Karpas-422 (cell line): ENCODE results near the gene MAPKAPK2. TPM values are rescaled to one million over a fixed set of nuclear protein-coding genes. Genes with fewer than 3 reads are reported as not detected.
"Not testable (repeated sequence)": the region's sequence is repeated elsewhere in the genome, so short reads cannot be mapped to it uniquely, and the experiment has no call there.

Experiments used
- DNase-seq: peaks from one replicate; pipeline ENCODE4 v3.0.0-alpha.2; 2015
- H2AFZ ChIP-seq: fragments of 200-600 bp; sonication (generic); 2 replicates; pipeline ENCODE4 v1.6.1; 2014; ENCODE audit warnings: antibody characterized with exemption, low read length, mixed read lengths
- H3K27ac ChIP-seq: fragments of 200-600 bp; sonication (generic); 2 replicates; pipeline ENCODE4 v1.5.1; 2014; ENCODE audit warnings: mild to moderate bottlenecking, low read length, moderate library complexity
- H3K27me3 ChIP-seq: fragments of 200-600 bp; sonication (generic); 2 replicates; pipeline ENCODE4 v1.6.1; 2014; ENCODE audit warnings: low read length, mixed read lengths
- H3K36me3 ChIP-seq: fragments of 200-600 bp; sonication (generic); 2 replicates; pipeline ENCODE4 v1.6.1; 2014; ENCODE audit warnings: low read length, mixed read lengths; ENCODE audit not compliant: insufficient read depth
- H3K4me1 ChIP-seq: fragments of 200-600 bp; sonication (generic); 2 replicates; pipeline ENCODE4 v1.6.1; 2014; ENCODE audit warnings: mild to moderate bottlenecking, low read length, mixed read lengths
- H3K4me2 ChIP-seq: fragments of 200-600 bp; sonication (generic); 2 replicates; pipeline ENCODE4 v1.6.1; 2014; ENCODE audit warnings: low read length, low read depth, mild to moderate bottlenecking; ENCODE audit not compliant: poor library complexity, severe bottlenecking
- H3K4me3 ChIP-seq: fragments of 200-600 bp; sonication (generic); 2 replicates; pipeline ENCODE4 v1.5.1; 2014; ENCODE audit warnings: mild to moderate bottlenecking, antibody characterized with exemption, low read length, mixed read lengths
- H3K79me2 ChIP-seq: fragments of 200-600 bp; sonication (generic); 2 replicates; pipeline ENCODE4 v1.6.1; 2014; ENCODE audit warnings: mild to moderate bottlenecking, low read length, mixed read lengths
- H3K9ac ChIP-seq: fragments of 200-600 bp; sonication (generic); 2 replicates; pipeline ENCODE4 v1.6.0; 2014; ENCODE audit warnings: low read length
- H3K9me2 ChIP-seq: fragments of 200-600 bp; sonication (generic), shearing (Covaris generic); replicated peaks from 2 replicates; pipeline ENCODE4 v1.6.0; 2014; ENCODE audit warnings: mild to moderate bottlenecking, low read length, moderate library complexity; ENCODE audit not compliant: insufficient read depth
- H3K9me3 ChIP-seq: fragments of 300-700, 200-600 bp; sonication (generic); 2 replicates; pipeline ENCODE4 v1.6.1; 2014; ENCODE audit warnings: low read length, mixed read lengths
- H4K20me1 ChIP-seq: fragments of 200-600 bp; sonication (generic); 2 replicates; pipeline ENCODE4 v1.6.1; 2014; ENCODE audit warnings: mild to moderate bottlenecking, antibody characterized with exemption, low read length, low read depth; ENCODE audit not compliant: insufficient read depth
- total RNA-seq: library from RNA; depleted of rRNA; stranded (reverse); fragments of >200 nt; shearing (Covaris generic); gene quantifications from 2 replicates; pipeline ENCODE4 v1.2.3, GENCODE V29; 2014; ENCODE audit warnings: low replicate concordance

MAPKAPK2 gene
- total RNA-seq, 1 experiment from 2014 or later: 19.8 TPM

DNA sequence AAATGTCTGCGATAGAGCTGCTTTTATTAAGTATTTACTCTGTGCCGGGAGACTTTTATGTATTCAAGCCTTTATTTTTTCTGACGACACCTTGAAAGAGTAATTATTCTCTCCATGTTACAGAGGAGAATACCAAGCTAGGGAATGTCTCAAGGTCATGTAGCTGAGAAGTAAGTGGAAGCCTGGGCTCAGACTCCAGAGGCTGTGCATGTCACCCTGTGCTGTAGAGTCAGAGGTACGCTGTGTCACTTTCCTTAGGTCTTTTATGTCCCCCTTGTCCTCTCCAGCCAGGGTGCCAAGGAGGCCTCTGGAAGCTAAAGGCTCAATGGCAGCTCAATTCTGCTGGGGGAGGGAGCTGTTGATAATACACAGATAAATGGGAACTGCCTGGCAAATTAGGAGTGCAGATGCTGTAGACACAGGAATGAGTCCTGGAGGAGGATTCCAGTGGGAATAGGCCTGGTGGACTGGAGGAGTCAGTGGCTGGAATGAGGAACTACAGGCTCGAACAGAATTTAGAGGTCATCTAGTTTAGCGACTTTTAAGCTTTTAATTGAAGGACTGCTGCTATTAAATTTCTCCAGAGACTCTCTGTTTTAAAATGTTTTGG is 76.6 kb downstream of the MAPKAPK2 start:
- Histone ChIP-seq H3K36me3 (no peaks in the 10 kb centered on the region), H3K9me3 (no peaks in the 10 kb centered on the region), H3K79me2 (no peaks in the 10 kb centered on the region), H4K20me1 (no peaks in the 10 kb centered on the region), H3K4me2 (no peak overlapping the region), H3K27me3 (no peaks in the 10 kb centered on the region), H3K4me3 (no peak overlapping the region), H2AFZ (no peak overlapping the region), H3K27ac (no peak overlapping the region), H3K9me2 (no peaks in the 10 kb centered on the region), H3K4me1 (no peaks in the 10 kb centered on the region), H3K9ac (no peak overlapping the region)
- no peak for DNase-seq

DNA sequence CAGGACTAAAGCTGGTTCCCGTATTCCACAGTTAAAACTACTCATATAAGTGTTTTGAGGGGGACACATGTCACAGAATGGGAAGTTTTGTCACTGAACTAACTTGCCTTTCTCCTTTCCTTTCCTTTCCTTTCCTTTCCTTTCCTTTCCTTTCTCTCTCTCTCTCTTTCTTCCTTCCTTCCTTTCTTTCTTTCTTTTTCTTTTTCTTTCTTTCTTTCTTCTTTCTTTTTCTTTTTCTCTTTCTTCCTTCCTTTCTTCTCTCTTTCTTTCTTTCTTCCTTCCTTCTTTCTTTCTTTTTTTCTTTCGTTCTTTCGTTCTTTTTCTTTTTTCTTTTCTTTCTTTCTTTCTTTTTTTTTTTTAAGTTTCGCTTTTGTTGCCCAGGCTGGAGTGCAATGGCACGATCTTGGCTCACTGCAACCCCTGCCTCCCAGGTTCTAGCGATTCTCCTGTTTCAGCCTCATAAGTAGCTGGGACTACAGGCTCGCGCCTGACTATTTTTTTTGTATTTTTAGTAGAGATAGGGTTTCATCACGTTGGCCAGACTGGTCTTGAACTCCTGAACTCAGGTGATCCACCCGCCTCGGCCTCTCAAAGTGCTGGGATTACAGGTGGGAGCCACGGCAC is 78.1 kb downstream of the MAPKAPK2 start:
- not testable (repeated sequence) for H3K4me1 ChIP-seq, DNase-seq, H3K36me3 ChIP-seq, H3K9ac ChIP-seq, H2AFZ ChIP-seq, H3K27ac ChIP-seq, H3K9me3 ChIP-seq, H3K79me2 ChIP-seq, H3K4me3 ChIP-seq, H3K9me2 ChIP-seq, H3K27me3 ChIP-seq, H3K4me2 ChIP-seq, H4K20me1 ChIP-seq

GRCh38 chr1:206765771-206766170 is 81.1 kb downstream of the MAPKAPK2 start:
- not testable (repeated sequence) for H3K4me1 ChIP-seq, H2AFZ ChIP-seq, H3K9me3 ChIP-seq, H3K27ac ChIP-seq, DNase-seq, H3K9me2 ChIP-seq, H3K36me3 ChIP-seq, H3K4me2 ChIP-seq, H3K79me2 ChIP-seq, H4K20me1 ChIP-seq, H3K27me3 ChIP-seq, H3K4me3 ChIP-seq, H3K9ac ChIP-seq

- Histone ChIP-seq H4K20me1 (no peaks in the 10 kb centered on the region), H3K36me3 (no peaks in the 10 kb centered on the region), H3K27me3 (no peaks in the 10 kb centered on the region), H3K4me1 (no peaks in the 10 kb centered on the region), H3K27ac (no peak overlapping the region), H3K9me3 (no peaks in the 10 kb centered on the region), H2AFZ (no peak overlapping the region), H3K9me2 (no peaks in the 10 kb centered on the region), H3K9ac (no peak overlapping the region), H3K79me2 (no peaks in the 10 kb centered on the region), H3K4me2 (no peak overlapping the region), H3K4me3 (no peak overlapping the region)
- DNase-seq: no peak
These were observed 81.6 kb downstream of the MAPKAPK2 start for GRCh38 chr1:206766251-206766856.

DNA sequence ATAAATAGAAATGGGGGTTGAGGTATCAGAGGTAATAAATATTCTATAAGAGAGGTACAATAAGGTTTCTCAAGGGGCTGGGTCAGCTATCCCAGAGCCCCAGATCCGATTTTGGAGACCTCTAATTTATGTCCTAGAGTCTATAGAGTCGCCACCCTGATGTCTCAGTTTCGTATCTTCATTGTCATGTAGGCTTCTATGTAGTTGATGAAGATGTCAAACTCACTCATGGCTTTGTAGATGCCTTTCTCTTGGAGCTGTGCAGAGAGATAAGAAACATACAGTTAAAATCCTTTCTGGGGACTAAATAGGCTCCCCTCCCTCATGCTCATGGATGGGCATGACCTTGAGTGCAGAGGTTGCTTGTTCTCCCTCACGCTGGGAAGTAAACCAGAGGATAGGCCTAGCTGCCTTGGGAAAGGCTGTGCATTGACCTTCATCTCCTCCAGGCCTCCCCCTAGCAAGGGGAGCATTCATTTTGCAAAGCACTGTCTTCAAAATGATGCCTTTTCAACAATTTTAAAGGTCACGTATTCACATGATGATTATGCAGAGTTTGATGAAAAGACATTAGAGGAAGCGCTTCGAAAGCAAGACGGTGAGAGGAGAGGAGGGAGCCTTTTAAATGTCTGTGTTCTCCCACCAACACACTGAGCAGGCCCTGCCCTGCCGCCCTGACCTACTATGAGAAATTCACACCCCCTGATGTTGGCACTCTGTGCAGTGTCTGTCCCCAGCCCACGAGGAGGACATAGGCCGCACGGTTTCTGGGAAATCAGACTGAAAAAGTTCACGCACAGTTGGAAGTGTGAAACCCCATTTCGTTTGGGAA is 84.0 kb downstream of the MAPKAPK2 start:
- no peak overlapping the region for H2AFZ ChIP-seq
- H3K9ac ChIP-seq: no peak overlapping the region
- no peak overlapping the region for H3K27ac ChIP-seq
- H3K9me2 ChIP-seq: no peaks in the 10 kb centered on the region
- H3K9me3 ChIP-seq: no peaks in the 10 kb centered on the region
- DNase-seq: no peak
- no peak overlapping the region for H3K4me2 ChIP-seq
- H3K4me3 ChIP-seq: no peak overlapping the region
- H3K4me1 ChIP-seq: no peaks in the 10 kb centered on the region
- no peaks in the 10 kb centered on the region for H3K79me2 ChIP-seq
- peaks cover 4% of the 10 kb centered on the region; the same call in 1 of the 2 replicates for H3K27me3 ChIP-seq
- H3K36me3 ChIP-seq: no peaks in the 10 kb centered on the region
- H4K20me1 ChIP-seq: no peaks in the 10 kb centered on the region

DNA sequence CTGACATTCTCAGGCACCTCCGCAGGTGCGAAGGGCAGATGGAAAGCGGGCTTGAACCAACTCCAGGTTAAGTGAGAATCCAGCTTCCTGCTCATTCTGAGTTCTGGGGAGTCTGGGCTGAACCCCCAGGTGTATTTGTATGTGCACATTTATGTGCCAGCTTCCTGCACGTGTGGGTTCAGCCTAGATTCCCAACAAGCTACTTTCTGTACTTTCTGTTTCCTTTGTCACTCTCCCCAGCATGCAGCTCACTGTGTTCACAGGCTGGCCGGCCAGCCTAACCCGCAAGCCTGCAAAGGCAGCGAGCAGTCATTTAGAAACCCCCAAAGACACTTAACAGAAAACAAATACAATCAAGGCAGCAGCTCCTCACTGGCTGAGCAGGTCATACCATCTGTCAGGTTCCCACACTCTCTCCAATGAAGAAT is 84.6 kb downstream of the MAPKAPK2 start:
- Histone ChIP-seq H2AFZ (no peak overlapping the region), H3K4me3 (no peak overlapping the region), H3K4me2 (no peak overlapping the region), H3K27ac (no peak overlapping the region), H3K27me3 (peaks cover 4% of the 10 kb centered on the region; the same call in 1 of the 2 replicates), H3K9me2 (no peaks in the 10 kb centered on the region), H3K9me3 (no peaks in the 10 kb centered on the region), H3K9ac (no peak overlapping the region), H3K4me1 (no peaks in the 10 kb centered on the region), H3K79me2 (no peaks in the 10 kb centered on the region), H4K20me1 (no peaks in the 10 kb centered on the region), H3K36me3 (no peaks in the 10 kb centered on the region)
- DNase-seq: no peak

DNA sequence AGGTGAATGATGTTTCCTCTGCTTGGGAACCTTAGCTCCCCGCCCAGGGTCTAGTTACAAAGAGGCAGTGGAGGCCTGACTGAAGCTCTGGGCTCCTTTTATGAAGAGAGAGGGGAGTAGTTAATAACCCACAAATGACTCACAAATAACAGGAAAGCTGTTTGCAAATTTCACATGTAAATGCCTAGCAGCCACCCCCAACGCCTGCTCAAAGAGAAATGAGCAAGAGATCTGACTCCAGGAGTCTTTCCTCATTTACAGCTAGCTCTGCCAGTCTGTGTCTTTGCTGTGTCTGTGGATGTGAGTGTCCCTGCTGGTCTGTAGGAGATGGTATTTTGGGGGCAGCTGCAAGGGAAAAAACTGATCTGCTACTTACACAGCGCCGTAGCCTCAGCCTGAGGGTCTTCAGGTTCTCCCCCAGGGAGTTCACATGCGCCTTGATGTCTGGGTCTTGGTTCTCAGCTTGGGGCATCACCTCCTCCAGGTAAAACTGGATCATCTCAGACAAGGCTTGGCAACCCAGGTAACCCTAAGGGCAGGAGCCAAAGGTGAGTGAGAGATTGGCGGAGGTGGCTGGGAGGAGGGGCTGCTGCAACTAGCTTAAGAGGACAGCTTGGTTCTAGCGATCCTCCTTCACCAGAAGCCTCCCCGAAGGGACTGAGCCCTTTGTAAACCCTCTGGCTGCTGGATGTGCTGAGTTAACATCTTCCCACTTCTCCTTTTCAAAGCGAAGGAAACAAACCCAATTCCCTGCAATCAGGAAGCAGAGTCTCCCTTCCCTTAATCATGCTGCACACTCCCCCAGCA is 86.0 kb downstream of the MAPKAPK2 start, which contains the start of gene IL19:
IL19 (plus strand) TSS at position 243 of the 807 bp plus-strand sequence. CDS start 65,890 bp downstream, outside the sequence.
- H4K20me1 ChIP-seq: no peaks in the 10 kb centered on the region
- no peak within 1 kb of the TSS for H2AFZ ChIP-seq
- no peak within 1 kb of the TSS for H3K4me3 ChIP-seq
- DNase-seq: no peak
- H3K9ac ChIP-seq: no peak within 1 kb of the TSS
- H3K4me1 ChIP-seq: no peaks in the 10 kb centered on the region
- H3K9me2 ChIP-seq: no peaks in the 10 kb centered on the region
- H3K36me3 ChIP-seq: no peaks in the 10 kb centered on the region
- H3K27me3 ChIP-seq: peaks cover 4% of the 10 kb centered on the region; the same call in 1 of the 2 replicates
- H3K9me3 ChIP-seq: no peaks in the 10 kb centered on the region
- no peaks in the 10 kb centered on the region for H3K79me2 ChIP-seq
- H3K4me2 ChIP-seq: no peak within 1 kb of the TSS
- H3K27ac ChIP-seq: no peak within 1 kb of the TSS
